ENCODE data around the gene FASTKD2. TPM values are rescaled to one million over a fixed set of nuclear protein-coding genes. Genes with fewer than 3 reads are reported as not detected.

Gene FASTKD2
- total and polyA plus RNA-seq, 2 of the 4 experiments (the other 2 are of a cell fraction) = 17.6 to 50.4 TPM

DNA sequence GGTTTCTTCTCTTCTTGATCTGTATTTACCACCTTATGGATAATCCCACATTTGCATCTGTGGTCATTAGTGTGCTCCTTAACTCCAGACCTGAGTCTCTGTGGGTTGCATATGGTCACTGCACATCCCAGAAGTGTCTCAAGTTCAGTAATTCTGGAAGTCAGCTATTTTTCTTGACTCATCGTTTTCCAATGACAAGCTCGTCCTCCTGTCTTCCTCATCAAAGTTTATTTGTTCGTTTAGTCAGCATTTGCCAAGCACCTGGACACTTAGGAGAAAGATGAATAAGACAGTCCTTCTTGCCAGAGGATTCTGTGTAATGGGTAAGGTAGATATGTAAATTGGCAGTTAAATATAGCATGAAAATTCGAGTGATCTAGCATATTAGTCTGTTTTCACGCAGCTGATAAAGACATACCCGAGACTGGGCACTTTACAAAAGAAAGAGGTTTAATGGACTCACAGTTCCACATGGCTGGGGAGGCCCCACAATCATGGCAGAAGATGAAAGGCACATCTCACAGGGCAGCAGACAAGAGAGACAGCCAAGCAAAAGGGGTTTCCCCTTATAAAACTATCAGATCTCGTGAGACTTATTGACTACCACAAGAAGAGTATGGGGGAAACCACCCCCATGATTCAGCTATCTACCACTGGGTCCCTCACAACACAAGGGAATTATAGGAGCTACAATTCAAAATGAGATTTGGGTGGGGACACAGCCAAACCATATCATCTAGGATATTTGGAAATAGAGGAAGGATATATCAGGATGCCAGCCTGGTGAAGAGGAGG is 19.4 kb downstream of the FASTKD2 start:
- Histone ChIP-seq H3K27ac (ENCODE audit: insufficient read depth, low read length) (no peak overlapping the region), H4K91ac (ENCODE audit: insufficient read depth, low read depth, low read length) (no peak overlapping the region), H2AFZ (replicated peaks; ENCODE audit: low read length, poor library complexity) (no peak overlapping the region), H3K4me1 (ENCODE audit: control insufficient read depth, insufficient read depth, low read length) (no peaks in the 10 kb centered on the region), H3K14ac (replicated peaks; ENCODE audit: low read depth, low read length) (no peak overlapping the region), H3K4me3 (ENCODE audit: insufficient read depth, low read depth, low read length) (no peak overlapping the region), H3K4ac (ENCODE audit: low read depth, low read length) (no peak overlapping the region), H3K4me2 (ENCODE audit: low read depth, low read length) (no peak overlapping the region), H2BK120ac (ENCODE audit: low read depth, low read length) (no peak overlapping the region), H2AK5ac (ENCODE audit: low read depth, low read length) (no peak overlapping the region), H2BK15ac (ENCODE audit: low read depth, low read length) (no peak overlapping the region), H3K27me3 (ENCODE audit: control insufficient read depth, insufficient read depth, low read length) (no peaks in the 10 kb centered on the region), H3K9ac (ENCODE audit: low read depth, low read length) (no peak overlapping the region), H3K18ac (ENCODE audit: low read depth, low read length) (no peak overlapping the region), H4K5ac (ENCODE audit: low read depth, low read length) (no peak overlapping the region), H3K9me1 (ENCODE audit: insufficient read depth, low read length) (no peaks in the 10 kb centered on the region), H3K79me1 (ENCODE audit: low read depth in 1 of 2, low read length in 2 of 2) (peaks cover 12 to 13% of the 10 kb centered on the region in 2 experiments), H3K23ac (ENCODE audit: low read depth, low read length) (no peak overlapping the region), H3K36me3 (ENCODE audit: control insufficient read depth, insufficient read depth, low read length) (peaks cover 24% of the 10 kb centered on the region), H2AK9ac (replicated peaks; ENCODE audit: low read depth, low read length, poor library complexity) (no peak overlapping the region), H2BK20ac (ENCODE audit: low read depth, low read length) (no peak overlapping the region), H3K9me3 (ENCODE audit: control insufficient read depth, insufficient read depth, low read length) (no peaks in the 10 kb centered on the region), H3K56ac (ENCODE audit: extremely low read depth, insufficient read depth, low read length) (no peak overlapping the region), H2BK5ac (ENCODE audit: low read depth, low read length, poor library complexity, severe bottlenecking) (no peak overlapping the region), H4K20me1 (ENCODE audit: insufficient read depth, low read length) (peaks cover 4% of the 10 kb centered on the region; the same call in 1 of the 2 replicates), H4K8ac (ENCODE audit: low read depth in 2 of 2, low read length in 2 of 2) (no peak overlapping the region)
- dilution Hi-C loops (cut with HindIII; ENCODE audit: low sequenced_read_pairs, unreplicated experiment) = no loop called here
- TF ChIP-seq NFE2L2 (IDR thresholded peaks at IDR 0.05; ENCODE audit: low read depth, low read length) (no peak), MAFK (IDR thresholded peaks at IDR 0.05; ENCODE audit: low read depth, low read length) (0 out of 2 replicates have a peak, but pooled peaks have one; percentile 10), RFX5 (IDR thresholded peaks at IDR 0.05; ENCODE audit: low read depth, low read length) (no peak)
- TF ChIP-seq, protein P1, sequence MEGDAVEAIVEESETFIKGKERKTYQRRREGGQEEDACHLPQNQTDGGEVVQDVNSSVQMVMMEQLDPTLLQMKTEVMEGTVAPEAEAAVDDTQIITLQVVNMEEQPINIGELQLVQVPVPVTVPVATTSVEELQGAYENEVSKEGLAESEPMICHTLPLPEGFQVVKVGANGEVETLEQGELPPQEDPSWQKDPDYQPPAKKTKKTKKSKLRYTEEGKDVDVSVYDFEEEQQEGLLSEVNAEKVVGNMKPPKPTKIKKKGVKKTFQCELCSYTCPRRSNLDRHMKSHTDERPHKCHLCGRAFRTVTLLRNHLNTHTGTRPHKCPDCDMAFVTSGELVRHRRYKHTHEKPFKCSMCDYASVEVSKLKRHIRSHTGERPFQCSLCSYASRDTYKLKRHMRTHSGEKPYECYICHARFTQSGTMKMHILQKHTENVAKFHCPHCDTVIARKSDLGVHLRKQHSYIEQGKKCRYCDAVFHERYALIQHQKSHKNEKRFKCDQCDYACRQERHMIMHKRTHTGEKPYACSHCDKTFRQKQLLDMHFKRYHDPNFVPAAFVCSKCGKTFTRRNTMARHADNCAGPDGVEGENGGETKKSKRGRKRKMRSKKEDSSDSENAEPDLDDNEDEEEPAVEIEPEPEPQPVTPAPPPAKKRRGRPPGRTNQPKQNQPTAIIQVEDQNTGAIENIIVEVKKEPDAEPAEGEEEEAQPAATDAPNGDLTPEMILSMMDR (conservative IDR thresholded peaks at IDR 0.05; ENCODE audit: low read depth, low read length) = no peak
- in situ Hi-C loops (cut with MboI; ENCODE audit: low sequenced_read_pairs) = loop anchor here (25.0 kb wide), 1 partner anchor 953 kb away; no protein-coding TSS in a partner anchor
- BruUV-seq (replicated peaks) = no TSS peak
- intact Hi-C loops (cut with micrococcal nuclease) = loop anchor here (10.0 kb wide), 1 partner anchor 230 kb away; no protein-coding TSS in a partner anchor
- ChIA-PET POLR2A (ENCODE audit: unreplicated experiment) (no interaction called here), CTCF (no interaction called here)
- ATAC-seq (ENCODE audit: low read depth) (no peak), DNase-seq (no peak)
- WGBS, 2 experiments (ENCODE audit: extremely low coverage in 2 of 2, insufficient read length in 1 of 2) = 93% methylated on average over 3 of the region's 7 CpGs; no CpG with 5 or more reads in 1 of the 2 experiments
